ENCODE data around the gene ATP6AP1.

Gene ATP6AP1

GRCh38 chrX:154450312-154450711 lies 21.8 kb downstream of the ATP6AP1 start:
- no peak for DNase-seq

- no peak for DNase-seq
Observed at GRCh38 chrX:154452823-154453222, 24.3 kb downstream of the ATP6AP1 start.

- peak; percentile 59 for DNase-seq
Observed at GRCh38 chrX:154457491-154458115, 29.1 kb downstream of the ATP6AP1 start.

GRCh38 chrX:154458116-154458953 lies 29.9 kb downstream of the ATP6AP1 start, which contains the start of gene PLXNA3:
Gene PLXNA3, plus strand, starts transcription at chrX:154458281. Its CDS starts 1,903 bp downstream, at chrX:154460184.
- DNase-seq = peak; percentile 57

- peak; percentile 34 for DNase-seq
Observed at GRCh38 chrX:154458954-154459778, 30.7 kb downstream of the ATP6AP1 start.

GRCh38 chrX:154459832-154460231 lies 31.4 kb downstream of the ATP6AP1 start:
- DNase-seq = no peak

GRCh38 chrX:154460326-154460725 lies 31.8 kb downstream of the ATP6AP1 start:
- no peak for DNase-seq

GRCh38 chrX:154462396-154462795 lies 33.9 kb downstream of the ATP6AP1 start:
- no peak for DNase-seq

GRCh38 chrX:154463611-154464220 lies 35.2 kb downstream of the ATP6AP1 start:
- DNase-seq = no peak

- no peak for DNase-seq
Observed at GRCh38 chrX:154464806-154465365, 36.4 kb downstream of the ATP6AP1 start.

- DNase-seq = no peak
Observed at GRCh38 chrX:154465601-154466000, 37.1 kb downstream of the ATP6AP1 start.

- no peak for DNase-seq
Observed at GRCh38 chrX:154466036-154466435, 37.6 kb downstream of the ATP6AP1 start.

GRCh38 chrX:154466907-154467306 lies 38.4 kb downstream of the ATP6AP1 start:
- no peak for DNase-seq

GRCh38 chrX:154467556-154467955 lies 39.1 kb downstream of the ATP6AP1 start:
- no peak for DNase-seq

- DNase-seq = no peak
Observed at GRCh38 chrX:154468217-154468616, 39.7 kb downstream of the ATP6AP1 start.

GRCh38 chrX:154469114-154469513 lies 40.6 kb downstream of the ATP6AP1 start:
- no peak for DNase-seq

- DNase-seq = no peak
Observed at GRCh38 chrX:154469880-154470279, 41.4 kb downstream of the ATP6AP1 start.

- DNase-seq = no peak
Observed at GRCh38 chrX:154470434-154470833, 42.0 kb downstream of the ATP6AP1 start.

GRCh38 chrX:154470914-154471568 lies 42.6 kb downstream of the ATP6AP1 start:
- DNase-seq = no peak

- no peak for DNase-seq
Observed at GRCh38 chrX:154471839-154472684, 43.6 kb downstream of the ATP6AP1 start.
